AG04449 (cell line): ENCODE results near the gene GSDME.
A peak's percentile ranks its signal among the peaks of the same experiment; 100 is the strongest.

Experiments
- CTCF ChIA-PET: fragments of 350-600 bp; formaldehyde crosslinking; extraction: SDS; loops from one replicate; lab custom pipeline; 2021; ENCODE audit warnings: antibody characterized with exemption; lab: Yijun Ruan, JAX
- POLR2A ChIA-PET: fragments of 400-600, 350-600 bp; formaldehyde crosslinking; extraction: SDS; loops from one replicate; lab custom pipeline; 2020; ENCODE audit warnings: antibody characterized with exemption, inconsistent platforms; lab: Yijun Ruan, JAX
- DNase-seq: peaks from one replicate; pipeline ENCODE4 v3.0.0-alpha.2; 2010; ENCODE audit warnings: low read depth, low spot score
- H3K4me3 ChIP-seq: 2 replicates; pipeline ENCODE4 v1.5.1; 2011; ENCODE audit warnings: low read depth, mild to moderate bottlenecking, control low read depth, low read length
- TF ChIP-seq, protein P1 (sequence below): IDR thresholded peaks from one replicate; pipeline ENCODE4 v1.5.1; 2011; ENCODE audit warnings: mild to moderate bottlenecking, moderate library complexity, low read length, control low read depth, inconsistent platforms; ENCODE audit not compliant: insufficient read depth; ENCODE audit errors: missing control alignments

The GSDME gene

DNA sequence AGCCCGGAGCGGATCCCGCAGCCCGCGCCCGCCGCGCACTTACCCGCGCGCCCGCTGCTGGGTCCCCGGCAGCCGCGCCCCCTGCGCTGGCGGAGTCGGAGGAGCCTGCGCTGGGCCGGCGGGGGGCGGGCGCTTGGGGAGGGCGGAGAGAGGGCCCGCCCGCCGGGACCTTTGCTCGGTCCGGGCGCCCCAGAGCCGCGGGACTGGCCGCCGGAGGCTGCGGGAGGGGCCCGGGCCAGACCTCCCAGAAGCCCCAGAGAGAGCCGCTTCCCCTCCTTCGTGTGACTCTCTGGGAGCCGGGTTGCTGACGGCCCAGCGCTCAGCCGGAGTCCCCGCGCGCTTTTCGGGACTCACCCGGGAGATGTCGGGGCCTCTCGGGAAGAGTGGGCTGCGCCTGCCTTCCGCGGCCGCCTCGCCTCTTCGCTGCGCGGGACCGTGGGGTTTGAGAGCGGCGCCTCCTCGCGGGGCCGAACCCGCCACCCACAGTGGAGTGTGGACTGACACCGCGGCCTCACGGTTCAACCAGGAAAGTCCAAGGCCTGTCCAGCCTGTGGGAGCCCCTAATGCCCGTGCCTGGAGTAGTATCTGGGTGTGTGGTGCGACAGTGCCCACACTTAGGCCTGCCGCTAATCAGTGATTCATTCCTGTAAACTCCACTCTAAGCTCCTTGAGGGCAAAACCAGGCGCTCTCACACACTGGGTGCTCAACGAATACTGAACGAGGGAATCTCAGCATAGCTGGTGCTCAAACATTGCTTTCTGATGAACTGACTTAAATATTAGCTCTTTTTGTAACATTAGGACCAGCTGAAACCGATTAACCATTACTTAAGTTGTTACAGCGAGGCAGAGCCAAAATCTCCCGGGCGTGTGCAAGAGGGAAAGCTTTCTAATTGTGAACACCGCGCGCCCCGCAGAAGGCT lies at the start of gene GSDME:
TSS of gene GSDME (minus strand) at position 112 of the 923 bp plus-strand sequence. CDS start 7,690 bp downstream, outside the sequence.
- CTCF ChIA-PET = interaction anchor here (0.7 to 2.8 kb wide), 7 partner anchors 12 to 341 kb away, joined by 3 to 13 read pairs (median 6); no protein-coding TSS in a partner anchor
- no peak for DNase-seq
- H3K4me3 ChIP-seq = peak within 1 kb of the TSS; percentile 69
- POLR2A ChIA-PET = interaction anchor here (0.6 to 1.7 kb wide), 4 partner anchors 19 to 368 kb away, joined by 3 to 5 read pairs (median 4); partner anchors contain the start of gene CYCS
- TF ChIP-seq, protein P1, sequence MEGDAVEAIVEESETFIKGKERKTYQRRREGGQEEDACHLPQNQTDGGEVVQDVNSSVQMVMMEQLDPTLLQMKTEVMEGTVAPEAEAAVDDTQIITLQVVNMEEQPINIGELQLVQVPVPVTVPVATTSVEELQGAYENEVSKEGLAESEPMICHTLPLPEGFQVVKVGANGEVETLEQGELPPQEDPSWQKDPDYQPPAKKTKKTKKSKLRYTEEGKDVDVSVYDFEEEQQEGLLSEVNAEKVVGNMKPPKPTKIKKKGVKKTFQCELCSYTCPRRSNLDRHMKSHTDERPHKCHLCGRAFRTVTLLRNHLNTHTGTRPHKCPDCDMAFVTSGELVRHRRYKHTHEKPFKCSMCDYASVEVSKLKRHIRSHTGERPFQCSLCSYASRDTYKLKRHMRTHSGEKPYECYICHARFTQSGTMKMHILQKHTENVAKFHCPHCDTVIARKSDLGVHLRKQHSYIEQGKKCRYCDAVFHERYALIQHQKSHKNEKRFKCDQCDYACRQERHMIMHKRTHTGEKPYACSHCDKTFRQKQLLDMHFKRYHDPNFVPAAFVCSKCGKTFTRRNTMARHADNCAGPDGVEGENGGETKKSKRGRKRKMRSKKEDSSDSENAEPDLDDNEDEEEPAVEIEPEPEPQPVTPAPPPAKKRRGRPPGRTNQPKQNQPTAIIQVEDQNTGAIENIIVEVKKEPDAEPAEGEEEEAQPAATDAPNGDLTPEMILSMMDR = peak; percentile 2

DNA sequence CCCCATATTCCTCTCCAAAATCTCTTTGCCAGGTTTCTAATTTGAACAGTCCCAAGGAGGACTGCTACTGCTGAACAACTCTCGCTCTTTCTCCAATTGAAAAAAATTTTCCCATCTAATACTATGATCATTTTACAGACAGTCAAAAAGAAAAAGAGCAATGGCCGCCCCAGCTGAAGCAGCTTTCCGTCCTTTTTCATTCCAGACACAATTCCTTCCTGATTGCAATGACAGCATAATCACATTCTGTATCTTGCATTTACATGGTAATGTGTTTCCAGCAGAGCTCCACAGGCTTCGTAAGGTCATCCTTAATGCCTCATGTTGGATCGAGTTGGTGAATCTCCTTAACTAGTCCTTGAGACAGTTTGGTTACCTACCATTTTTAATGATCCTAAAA lies 45.0 kb upstream of the GSDME start:
- ChIA-PET CTCF (interaction anchor here (1.0 to 6.3 kb wide), 9 partner anchors 9 to 296 kb away, joined by 3 to 114 read pairs (median 4); no protein-coding TSS in a partner anchor), POLR2A (interaction anchor here (1.3 kb wide), 1 partner anchor 323 kb away, joined by 3 read pairs; the partner anchor contains the start of gene CYCS)

DNA sequence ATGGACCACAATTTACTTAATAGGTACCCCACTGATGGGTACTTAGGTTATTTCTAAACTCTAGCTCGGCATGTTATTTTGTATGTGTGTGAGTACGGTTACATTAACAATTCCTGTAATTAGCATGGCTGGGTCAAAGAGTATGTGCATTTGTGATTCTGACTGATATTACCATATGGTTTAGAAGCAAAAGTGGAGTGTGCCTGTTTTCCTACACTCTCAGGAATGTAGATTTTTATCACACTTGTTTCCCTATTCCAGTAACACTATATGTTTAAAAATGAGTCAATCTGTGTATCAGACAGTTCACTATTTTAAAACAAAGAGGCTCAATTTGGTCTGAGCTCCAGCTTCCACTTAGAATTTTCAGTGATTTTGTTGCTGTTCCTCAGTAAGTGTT lies 44.6 kb upstream of the GSDME start:
- H3K4me3 ChIP-seq = no peak overlapping the region
- TF ChIP-seq, protein P1 = no peak
- ChIA-PET POLR2A (interaction anchor here (1.3 kb wide), 1 partner anchor 323 kb away, joined by 3 read pairs; the partner anchor contains the start of gene CYCS), CTCF (interaction anchor here (1.0 to 6.3 kb wide), 10 partner anchors 10 to 297 kb away, joined by 3 to 114 read pairs (median 4); no protein-coding TSS in a partner anchor)
- no peak for DNase-seq

More for the DNA sequence above, 45.0 kb upstream of the GSDME start:
- TF ChIP-seq, protein P1 = no peak
- DNase-seq = no peak
- no peak overlapping the region for H3K4me3 ChIP-seq

DNA sequence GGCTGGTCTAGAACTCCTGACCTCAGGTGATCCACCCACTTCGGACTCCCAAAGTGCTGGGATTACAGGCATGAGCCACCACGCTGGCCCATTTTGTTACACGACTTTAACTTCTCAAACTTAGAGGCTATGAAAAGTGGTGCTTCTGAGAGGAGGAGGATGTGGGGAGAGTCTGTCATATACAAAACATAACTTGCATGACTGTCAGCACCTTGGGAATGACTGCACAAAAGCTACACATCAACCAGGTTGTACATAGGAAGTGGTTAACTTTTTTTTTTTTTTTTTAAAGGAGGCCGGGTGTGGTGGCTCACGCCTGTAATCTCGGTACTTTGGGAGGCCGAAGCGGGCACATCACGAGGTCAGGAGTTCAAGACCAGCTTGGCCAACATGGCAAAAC lies 43.4 kb upstream of the GSDME start:
- ChIA-PET POLR2A (interaction anchor here (0.6 to 1.3 kb wide), 3 partner anchors 12 to 325 kb away, joined by 3 to 4 read pairs (median 3); partner anchors contain the start of gene CYCS), CTCF (interaction anchor here (1.0 to 6.3 kb wide), 8 partner anchors 11 to 298 kb away, joined by 3 to 114 read pairs (median 8); no protein-coding TSS in a partner anchor)
- H3K4me3 ChIP-seq = no peak overlapping the region
- TF ChIP-seq, protein P1 = no peak
- no peak for DNase-seq

DNA sequence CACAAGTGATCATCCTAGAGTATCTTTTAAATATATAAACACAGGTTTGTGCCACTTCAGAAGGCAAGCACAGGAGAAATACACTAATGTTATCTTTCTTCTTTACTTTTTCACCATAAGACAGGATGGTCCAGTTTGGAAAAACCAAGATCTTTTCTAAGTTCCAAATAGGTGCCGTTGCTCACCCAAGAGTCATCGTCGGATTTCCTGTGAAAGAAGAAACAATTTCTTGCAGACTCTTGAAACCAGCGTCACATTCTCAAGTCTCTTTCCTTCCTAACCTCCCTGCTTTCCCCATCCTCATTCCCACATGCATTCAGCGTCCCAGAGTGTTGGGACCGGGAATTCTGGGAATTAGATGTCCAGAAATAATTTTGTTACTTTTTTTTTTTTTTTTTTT lies 42.8 kb upstream of the GSDME start:
- ChIA-PET POLR2A (no interaction called here), CTCF (interaction anchor here (1.0 to 6.3 kb wide), 6 partner anchors 12 to 298 kb away, joined by 3 to 114 read pairs (median 28); no protein-coding TSS in a partner anchor)
- TF ChIP-seq, protein P1 = no peak
- no peak overlapping the region for H3K4me3 ChIP-seq
- DNase-seq = no peak
